NCI-H1092 treated with DMSO at 0.1 percent for 48 hours (cell line): Measurements from ENCODE around the gene SORBS2.

Experiments used
- DNase-seq: peaks from one replicate; lab custom pipeline; 2025; lab: John Stamatoyannopoulos, UW

The SORBS2 gene

GRCh38 chr4:185835336-185835735 lies 23.3 kb upstream of the SORBS2 start:
- DNase-seq: no peak

GRCh38 chr4:185834778-185835177 lies 22.8 kb upstream of the SORBS2 start:
- DNase-seq: no peak

GRCh38 chr4:185834088-185834487 lies 22.1 kb upstream of the SORBS2 start:
- no peak for DNase-seq

- no peak for DNase-seq
These were observed 21.1 kb upstream of the SORBS2 start for GRCh38 chr4:185833055-185833598.

GRCh38 chr4:185831125-185831815 lies 19.3 kb upstream of the SORBS2 start:
- DNase-seq: no peak

GRCh38 chr4:185830263-185830994 lies 18.4 kb upstream of the SORBS2 start:
- DNase-seq: peak; percentile 10

GRCh38 chr4:185826381-185826780 lies 14.4 kb upstream of the SORBS2 start:
- no peak for DNase-seq

- no peak for DNase-seq
These were observed 13.7 kb upstream of the SORBS2 start for GRCh38 chr4:185825737-185826136.

GRCh38 chr4:185822791-185823190 lies 10.8 kb upstream of the SORBS2 start:
- DNase-seq: no peak

- DNase-seq: no peak
These were observed 9.0 kb upstream of the SORBS2 start for GRCh38 chr4:185821029-185821419.

GRCh38 chr4:185820146-185821028 lies 8.4 kb upstream of the SORBS2 start:
- DNase-seq: no peak

GRCh38 chr4:185819144-185819543 lies 7.2 kb upstream of the SORBS2 start:
- no peak for DNase-seq

GRCh38 chr4:185817403-185817818 lies 5.4 kb upstream of the SORBS2 start:
- DNase-seq: peak; percentile 64

- DNase-seq: no peak
These were observed 1.1 kb upstream of the SORBS2 start for GRCh38 chr4:185813133-185813532.

- DNase-seq: peak; percentile 65
These were observed 1.1 kb downstream of the SORBS2 start for GRCh38 chr4:185810746-185811508.

- peak; percentile 51 for DNase-seq
These were observed 2.4 kb downstream of the SORBS2 start for GRCh38 chr4:185809533-185810071.

- DNase-seq: peak; percentile 23
These were observed 2.9 kb downstream of the SORBS2 start for GRCh38 chr4:185809121-185809520.

- DNase-seq: no peak
These were observed 6.0 kb downstream of the SORBS2 start for GRCh38 chr4:185805979-185806378.

GRCh38 chr4:185805262-185805802 lies 6.7 kb downstream of the SORBS2 start:
- DNase-seq: no peak

GRCh38 chr4:185803022-185803421 lies 9.0 kb downstream of the SORBS2 start:
- DNase-seq: no peak

- DNase-seq: no peak
These were observed 10.5 kb downstream of the SORBS2 start for GRCh38 chr4:185801471-185801870.
